ENCODE measurements around the gene TNFRSF12A. TPM values are rescaled to one million over a fixed set of nuclear protein-coding genes. Genes with fewer than 3 reads are reported as not detected.
A peak's percentile ranks its signal among the peaks of the same experiment; 100 is the strongest.

Gene TNFRSF12A
- total and polyA plus RNA-seq, 2 of the 13 experiments (the other 11 are each of a cell fraction or from before 2014, with no cell fraction given) = 61.9 to 66.0 TPM

DNA sequence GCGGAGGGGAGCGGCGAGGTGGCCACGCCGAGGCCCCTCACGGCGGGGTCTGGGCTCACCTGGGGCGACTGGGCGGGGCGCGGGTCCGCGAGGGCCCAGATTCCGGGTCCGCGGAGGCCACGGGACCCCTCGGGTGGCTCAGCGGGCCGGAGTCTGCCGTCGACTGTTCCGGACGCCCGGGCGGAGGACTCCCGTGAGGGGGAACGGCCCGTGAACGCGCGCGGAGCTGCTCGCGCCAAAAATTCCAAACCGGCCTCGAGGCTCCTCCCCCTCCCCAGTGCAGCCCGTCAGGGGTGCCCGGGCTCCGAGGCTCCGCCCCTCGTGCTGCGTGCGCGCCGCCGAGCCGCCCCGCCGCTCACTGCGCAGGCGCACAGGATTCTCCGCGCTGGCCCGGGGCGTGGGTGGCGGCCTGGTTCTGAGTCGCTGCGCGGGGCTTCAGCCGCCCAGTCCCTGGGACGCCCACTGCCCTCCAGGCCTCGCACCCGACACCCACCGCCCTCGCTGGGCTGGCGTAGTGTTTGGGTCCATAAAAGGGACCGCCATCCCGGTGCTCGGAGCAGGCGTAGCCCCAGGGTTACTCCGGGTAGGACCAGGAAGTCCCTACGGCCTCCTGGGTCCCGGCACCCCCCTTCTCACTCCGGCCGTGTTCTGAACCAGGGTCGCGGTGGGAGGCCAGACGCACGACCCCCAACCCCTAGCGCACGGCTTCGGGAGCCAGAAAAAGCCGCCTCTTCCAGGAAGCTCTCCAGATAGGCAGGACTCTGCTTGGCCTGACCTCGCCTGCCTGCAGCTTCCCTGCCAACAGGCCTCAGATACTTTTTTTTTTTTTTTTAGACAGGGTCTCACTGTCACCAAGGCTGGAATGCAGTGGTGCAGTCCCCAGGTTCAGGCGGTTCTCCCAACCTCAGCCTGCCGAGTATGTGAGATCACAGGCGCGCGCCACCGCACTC, 39.7 kb upstream of the TNFRSF12A start, which contains the start of gene PKMYT1 (continued):
- 0 out of 2 replicates have a peak, but pooled peaks have one; percentile 8 for TF ChIP-seq MIER2 (CRISPR knock-in tag; IDR thresholded peaks at IDR 0.05)
- TF ChIP-seq RNF2 (conservative IDR thresholded peaks at IDR 0.05; ENCODE audit: low read depth) = 0 out of 2 replicates have a peak, but pooled peaks have one; percentile 23
- TF ChIP-seq, protein P1, sequence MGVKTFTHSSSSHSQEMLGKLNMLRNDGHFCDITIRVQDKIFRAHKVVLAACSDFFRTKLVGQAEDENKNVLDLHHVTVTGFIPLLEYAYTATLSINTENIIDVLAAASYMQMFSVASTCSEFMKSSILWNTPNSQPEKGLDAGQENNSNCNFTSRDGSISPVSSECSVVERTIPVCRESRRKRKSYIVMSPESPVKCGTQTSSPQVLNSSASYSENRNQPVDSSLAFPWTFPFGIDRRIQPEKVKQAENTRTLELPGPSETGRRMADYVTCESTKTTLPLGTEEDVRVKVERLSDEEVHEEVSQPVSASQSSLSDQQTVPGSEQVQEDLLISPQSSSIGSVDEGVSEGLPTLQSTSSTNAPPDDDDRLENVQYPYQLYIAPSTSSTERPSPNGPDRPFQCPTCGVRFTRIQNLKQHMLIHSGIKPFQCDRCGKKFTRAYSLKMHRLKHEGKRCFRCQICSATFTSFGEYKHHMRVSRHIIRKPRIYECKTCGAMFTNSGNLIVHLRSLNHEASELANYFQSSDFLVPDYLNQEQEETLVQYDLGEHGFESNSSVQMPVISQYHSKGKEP (CRISPR knock-in tag; IDR thresholded peaks at IDR 0.05) = no peak
- TF ChIP-seq ZNF225 (CRISPR knock-in tag; IDR thresholded peaks at IDR 0.05) = peak; percentile 23
- TF ChIP-seq KDM3A (CRISPR knock-in tag; IDR thresholded peaks at IDR 0.05; ENCODE audit: low read depth) = 0 out of 2 replicates have a peak, but pooled peaks have one; percentile 8
- TF ChIP-seq, protein P2, sequence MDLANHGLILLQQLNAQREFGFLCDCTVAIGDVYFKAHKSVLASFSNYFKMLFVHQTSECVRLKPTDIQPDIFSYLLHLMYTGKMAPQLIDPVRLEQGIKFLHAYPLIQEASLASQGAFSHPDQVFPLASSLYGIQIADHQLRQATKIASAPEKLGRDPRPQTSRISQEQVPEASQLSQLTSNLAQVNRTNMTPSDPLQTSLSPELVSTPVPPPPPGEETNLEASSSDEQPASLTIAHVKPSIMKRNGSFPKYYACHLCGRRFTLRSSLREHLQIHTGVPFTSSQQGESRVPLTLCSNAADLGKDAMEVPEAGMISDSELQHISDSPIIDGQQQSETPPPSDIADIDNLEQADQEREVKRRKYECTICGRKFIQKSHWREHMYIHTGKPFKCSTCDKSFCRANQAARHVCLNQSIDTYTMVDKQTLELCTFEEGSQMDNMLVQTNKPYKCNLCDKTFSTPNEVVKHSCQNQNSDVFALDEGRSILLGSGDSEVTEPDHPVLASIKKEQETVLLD (CRISPR knock-in tag; IDR thresholded peaks at IDR 0.05; ENCODE audit: low read depth) = no peak
- TF ChIP-seq KLF9 (CRISPR knock-in tag; IDR thresholded peaks at IDR 0.05; ENCODE audit: low read depth) = no peak
- no peak for TF ChIP-seq NFKBIZ (CRISPR knock-in tag; IDR thresholded peaks at IDR 0.05)
- no peak for TF ChIP-seq NFIC (IDR thresholded peaks at IDR 0.05; ENCODE audit: low read length)
- TF ChIP-seq ARNT (IDR thresholded peaks at IDR 0.05) = no peak
- TF ChIP-seq SMAD1 (CRISPR knock-in tag; IDR thresholded peaks at IDR 0.05; ENCODE audit: borderline replicate concordance, low read depth) = 0 out of 2 replicates have a peak, but pooled peaks have one; percentile 23
- TF ChIP-seq, protein P3, sequence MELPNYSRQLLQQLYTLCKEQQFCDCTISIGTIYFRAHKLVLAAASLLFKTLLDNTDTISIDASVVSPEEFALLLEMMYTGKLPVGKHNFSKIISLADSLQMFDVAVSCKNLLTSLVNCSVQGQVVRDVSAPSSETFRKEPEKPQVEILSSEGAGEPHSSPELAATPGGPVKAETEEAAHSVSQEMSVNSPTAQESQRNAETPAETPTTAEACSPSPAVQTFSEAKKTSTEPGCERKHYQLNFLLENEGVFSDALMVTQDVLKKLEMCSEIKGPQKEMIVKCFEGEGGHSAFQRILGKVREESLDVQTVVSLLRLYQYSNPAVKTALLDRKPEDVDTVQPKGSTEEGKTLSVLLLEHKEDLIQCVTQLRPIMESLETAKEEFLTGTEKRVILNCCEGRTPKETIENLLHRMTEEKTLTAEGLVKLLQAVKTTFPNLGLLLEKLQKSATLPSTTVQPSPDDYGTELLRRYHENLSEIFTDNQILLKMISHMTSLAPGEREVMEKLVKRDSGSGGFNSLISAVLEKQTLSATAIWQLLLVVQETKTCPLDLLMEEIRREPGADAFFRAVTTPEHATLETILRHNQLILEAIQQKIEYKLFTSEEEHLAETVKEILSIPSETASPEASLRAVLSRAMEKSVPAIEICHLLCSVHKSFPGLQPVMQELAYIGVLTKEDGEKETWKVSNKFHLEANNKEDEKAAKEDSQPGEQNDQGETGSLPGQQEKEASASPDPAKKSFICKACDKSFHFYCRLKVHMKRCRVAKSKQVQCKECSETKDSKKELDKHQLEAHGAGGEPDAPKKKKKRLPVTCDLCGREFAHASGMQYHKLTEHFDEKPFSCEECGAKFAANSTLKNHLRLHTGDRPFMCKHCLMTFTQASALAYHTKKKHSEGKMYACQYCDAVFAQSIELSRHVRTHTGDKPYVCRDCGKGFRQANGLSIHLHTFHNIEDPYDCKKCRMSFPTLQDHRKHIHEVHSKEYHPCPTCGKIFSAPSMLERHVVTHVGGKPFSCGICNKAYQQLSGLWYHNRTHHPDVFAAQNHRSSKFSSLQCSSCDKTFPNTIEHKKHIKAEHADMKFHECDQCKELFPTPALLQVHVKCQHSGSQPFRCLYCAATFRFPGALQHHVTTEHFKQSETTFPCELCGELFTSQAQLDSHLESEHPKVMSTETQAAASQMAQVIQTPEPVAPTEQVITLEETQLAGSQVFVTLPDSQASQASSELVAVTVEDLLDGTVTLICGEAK (IDR thresholded peaks at IDR 0.05) = no peak
- TF ChIP-seq, protein P3 (CRISPR knock-in tag; IDR thresholded peaks at IDR 0.05) = peak; percentile 57
- TF ChIP-seq, protein P4, sequence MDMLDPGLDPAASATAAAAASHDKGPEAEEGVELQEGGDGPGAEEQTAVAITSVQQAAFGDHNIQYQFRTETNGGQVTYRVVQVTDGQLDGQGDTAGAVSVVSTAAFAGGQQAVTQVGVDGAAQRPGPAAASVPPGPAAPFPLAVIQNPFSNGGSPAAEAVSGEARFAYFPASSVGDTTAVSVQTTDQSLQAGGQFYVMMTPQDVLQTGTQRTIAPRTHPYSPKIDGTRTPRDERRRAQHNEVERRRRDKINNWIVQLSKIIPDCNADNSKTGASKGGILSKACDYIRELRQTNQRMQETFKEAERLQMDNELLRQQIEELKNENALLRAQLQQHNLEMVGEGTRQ (IDR thresholded peaks at IDR 0.05; ENCODE audit: low read depth, low read length) = no peak
- TF ChIP-seq, protein P4 (CRISPR knock-in tag; IDR thresholded peaks at IDR 0.05; ENCODE audit: borderline replicate concordance) = no peak

Data from HepG2 (cell line).